ENCODE results near the gene ITGB5. TPM values are rescaled to one million over a fixed set of nuclear protein-coding genes. Genes with fewer than 3 reads are reported as not detected.
A peak's percentile ranks its signal among the peaks of the same experiment; 100 is the strongest.

Gene ITGB5, protein sequence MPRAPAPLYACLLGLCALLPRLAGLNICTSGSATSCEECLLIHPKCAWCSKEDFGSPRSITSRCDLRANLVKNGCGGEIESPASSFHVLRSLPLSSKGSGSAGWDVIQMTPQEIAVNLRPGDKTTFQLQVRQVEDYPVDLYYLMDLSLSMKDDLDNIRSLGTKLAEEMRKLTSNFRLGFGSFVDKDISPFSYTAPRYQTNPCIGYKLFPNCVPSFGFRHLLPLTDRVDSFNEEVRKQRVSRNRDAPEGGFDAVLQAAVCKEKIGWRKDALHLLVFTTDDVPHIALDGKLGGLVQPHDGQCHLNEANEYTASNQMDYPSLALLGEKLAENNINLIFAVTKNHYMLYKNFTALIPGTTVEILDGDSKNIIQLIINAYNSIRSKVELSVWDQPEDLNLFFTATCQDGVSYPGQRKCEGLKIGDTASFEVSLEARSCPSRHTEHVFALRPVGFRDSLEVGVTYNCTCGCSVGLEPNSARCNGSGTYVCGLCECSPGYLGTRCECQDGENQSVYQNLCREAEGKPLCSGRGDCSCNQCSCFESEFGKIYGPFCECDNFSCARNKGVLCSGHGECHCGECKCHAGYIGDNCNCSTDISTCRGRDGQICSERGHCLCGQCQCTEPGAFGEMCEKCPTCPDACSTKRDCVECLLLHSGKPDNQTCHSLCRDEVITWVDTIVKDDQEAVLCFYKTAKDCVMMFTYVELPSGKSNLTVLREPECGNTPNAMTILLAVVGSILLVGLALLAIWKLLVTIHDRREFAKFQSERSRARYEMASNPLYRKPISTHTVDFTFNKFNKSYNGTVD
- total RNA-seq = 100 to 1,000 TPM in 4 of 6 donors, 10 to 100 TPM in 2; 81.5 to 145 (median 106) TPM

- 3 to 5% methylated on average over 29 to 46 of the region's 78 CpGs for WGBS, 2 donors
Observed at GRCh38 chr3:124887177-124887931, at the start of gene ITGB5. Gene ITGB5 (minus strand): TSS chr3:124887365. CDS start chr3:124887000, 365 bp downstream.

GRCh38 chr3:124935794-124936542, 48.8 kb upstream of the ITGB5 start:
- Histone ChIP-seq H3K27ac (no peak overlapping the region), H3K27me3 (no peaks in the 10 kb centered on the region), H3K4me3 (no peak overlapping the region), H3K9me3 (no peaks in the 10 kb centered on the region), H3K36me3 (no peaks in the 10 kb centered on the region), H3K4me1 (no peaks in the 10 kb centered on the region)
- no peak for ATAC-seq (ENCODE audit: low FRiP score in 2 of 2)
- WGBS, 2 donors = 74 to 80% methylated on average over 5 of the region's 5 CpGs
- no peak for TF ChIP-seq CTCF (IDR thresholded peaks at IDR 0.05)
- no peak for TF ChIP-seq EP300 (IDR thresholded peaks at IDR 0.05)
- no peak for TF ChIP-seq POLR2AphosphoS5 (IDR thresholded peaks at IDR 0.05)
- no peak for TF ChIP-seq POLR2A (IDR thresholded peaks at IDR 0.05)
- no peak for DNase-seq

More at GRCh38 chr3:124887177-124887931, at the start of gene ITGB5:
- H3K27ac ChIP-seq = peak within 1 kb of the TSS; percentile 88 to 94 (median 90)
- H3K4me3 ChIP-seq = peak within 1 kb of the TSS; percentile 61 to 76 (median 73)
- DNase-seq (peak; percentile 76 to 94), ATAC-seq (ENCODE audit: low FRiP score in 2 of 2) (peak; percentile 89 to 95)
- no peaks in the 10 kb centered on the region for H3K36me3 ChIP-seq
- peaks cover 0 to 4% (median 0%) of the 10 kb centered on the region in 4 donors for H3K27me3 ChIP-seq
- peak in 1 of 6 experiments; percentile 11 for TF ChIP-seq CTCF (IDR thresholded peaks at IDR 0.05)
- TF ChIP-seq POLR2AphosphoS5 (IDR thresholded peaks at IDR 0.05) = peak; percentile 46 to 71
- no peak for TF ChIP-seq EP300 (IDR thresholded peaks at IDR 0.05)
- TF ChIP-seq POLR2A (IDR thresholded peaks at IDR 0.05) = peak in 2 of 4 donors; percentile 38 to 68
- H3K9me3 ChIP-seq = no peaks in the 10 kb centered on the region
- peaks cover 9 to 19% (median 15%) of the 10 kb centered on the region in 4 donors for H3K4me1 ChIP-seq

- ATAC-seq (ENCODE audit: low FRiP score in 2 of 2) = no peak
- no peak for DNase-seq
- H3K27ac ChIP-seq = no peak overlapping the region
Observed at GRCh38 chr3:124935264-124935663, 48.1 kb upstream of the ITGB5 start.

More at GRCh38 chr3:124935264-124935663, 48.1 kb upstream of the ITGB5 start:
- no peaks in the 10 kb centered on the region for H3K36me3 ChIP-seq
- H3K9me3 ChIP-seq = no peaks in the 10 kb centered on the region
- H3K27me3 ChIP-seq = no peaks in the 10 kb centered on the region
- H3K4me3 ChIP-seq = no peak overlapping the region
- TF ChIP-seq POLR2A (IDR thresholded peaks at IDR 0.05) (no peak), CTCF (IDR thresholded peaks at IDR 0.05) (no peak), EP300 (IDR thresholded peaks at IDR 0.05) (no peak), POLR2AphosphoS5 (IDR thresholded peaks at IDR 0.05) (no peak)
- no peaks in the 10 kb centered on the region for H3K4me1 ChIP-seq

Data from upper lobe of left lung (tissue), 6 donors.